ENCODE results near the gene OSBPL10.

DNA sequence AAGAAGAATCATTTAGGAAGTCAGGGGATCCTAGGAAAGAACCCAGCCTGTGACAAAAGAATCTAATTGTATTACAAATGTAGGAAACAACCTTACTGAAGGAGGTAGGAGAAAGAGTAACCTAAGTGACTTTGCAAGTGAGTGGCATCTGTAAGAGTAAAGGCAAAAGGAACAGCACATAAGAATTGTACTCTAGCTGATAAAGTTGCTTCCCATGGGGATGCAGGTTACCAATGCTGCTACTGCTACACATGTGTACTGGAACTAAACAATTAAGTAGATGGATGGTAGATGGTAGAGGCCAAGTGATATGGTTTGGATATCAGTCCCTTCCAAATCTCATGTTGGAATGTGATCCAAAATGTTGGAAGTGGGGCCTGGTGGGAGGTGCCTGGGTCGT lies 60.8 kb downstream of the OSBPL10 start:
- TF ChIP-seq, protein P1, sequence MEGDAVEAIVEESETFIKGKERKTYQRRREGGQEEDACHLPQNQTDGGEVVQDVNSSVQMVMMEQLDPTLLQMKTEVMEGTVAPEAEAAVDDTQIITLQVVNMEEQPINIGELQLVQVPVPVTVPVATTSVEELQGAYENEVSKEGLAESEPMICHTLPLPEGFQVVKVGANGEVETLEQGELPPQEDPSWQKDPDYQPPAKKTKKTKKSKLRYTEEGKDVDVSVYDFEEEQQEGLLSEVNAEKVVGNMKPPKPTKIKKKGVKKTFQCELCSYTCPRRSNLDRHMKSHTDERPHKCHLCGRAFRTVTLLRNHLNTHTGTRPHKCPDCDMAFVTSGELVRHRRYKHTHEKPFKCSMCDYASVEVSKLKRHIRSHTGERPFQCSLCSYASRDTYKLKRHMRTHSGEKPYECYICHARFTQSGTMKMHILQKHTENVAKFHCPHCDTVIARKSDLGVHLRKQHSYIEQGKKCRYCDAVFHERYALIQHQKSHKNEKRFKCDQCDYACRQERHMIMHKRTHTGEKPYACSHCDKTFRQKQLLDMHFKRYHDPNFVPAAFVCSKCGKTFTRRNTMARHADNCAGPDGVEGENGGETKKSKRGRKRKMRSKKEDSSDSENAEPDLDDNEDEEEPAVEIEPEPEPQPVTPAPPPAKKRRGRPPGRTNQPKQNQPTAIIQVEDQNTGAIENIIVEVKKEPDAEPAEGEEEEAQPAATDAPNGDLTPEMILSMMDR (IDR thresholded peaks at IDR 0.05; ENCODE audit: insufficient read depth, low read depth, low read length): no peak
- no peak for TF ChIP-seq EZH2 (IDR thresholded peaks at IDR 0.05; ENCODE audit: insufficient read depth, low read length)

All from astrocyte (in vitro differentiated cells and primary cell).